Kidney epithelial cell (primary cell): ENCODE data around the gene IL11. TPM values are rescaled to one million over a fixed set of nuclear protein-coding genes. Genes with fewer than 3 reads are reported as not detected.
A peak's percentile ranks its signal among the peaks of the same experiment; 100 is the strongest.

Experiments
- DNase-seq: peaks from one replicate; pipeline ENCODE4 v3.0.0-alpha.2; 2010; ENCODE audit warnings: low read depth
- H3K27me3 ChIP-seq: 2 replicates; pipeline ENCODE4 v1.6.0; 2011; ENCODE audit warnings: low read length; ENCODE audit not compliant: control insufficient read depth, insufficient read depth
- H3K36me3 ChIP-seq: 2 replicates; pipeline ENCODE4 v1.5.1; 2011; ENCODE audit warnings: low read length; ENCODE audit not compliant: control insufficient read depth, insufficient read depth
- H3K4me3 ChIP-seq: 2 replicates; pipeline ENCODE4 v1.5.1; 2011; ENCODE audit warnings: low read depth, mild to moderate bottlenecking, control low read depth, low read length
- total RNA-seq: library from RNA; depleted of rRNA; stranded (reverse); fragments of >200 nt; gene quantifications from 2 replicates; pipeline ENCODE4 v1.2.3, GENCODE V29; 2015
- TF ChIP-seq, protein P1 (sequence below): IDR thresholded peaks from 2 replicates; pipeline ENCODE4 v1.5.1; 2011; ENCODE audit warnings: mild to moderate bottlenecking, moderate library complexity, low read length, control low read depth, inconsistent platforms; ENCODE audit not compliant: insufficient read depth, poor library complexity, severe bottlenecking

Gene IL11
- total RNA-seq, 1 donor from 2014 or later = 32.1 TPM

DNA sequence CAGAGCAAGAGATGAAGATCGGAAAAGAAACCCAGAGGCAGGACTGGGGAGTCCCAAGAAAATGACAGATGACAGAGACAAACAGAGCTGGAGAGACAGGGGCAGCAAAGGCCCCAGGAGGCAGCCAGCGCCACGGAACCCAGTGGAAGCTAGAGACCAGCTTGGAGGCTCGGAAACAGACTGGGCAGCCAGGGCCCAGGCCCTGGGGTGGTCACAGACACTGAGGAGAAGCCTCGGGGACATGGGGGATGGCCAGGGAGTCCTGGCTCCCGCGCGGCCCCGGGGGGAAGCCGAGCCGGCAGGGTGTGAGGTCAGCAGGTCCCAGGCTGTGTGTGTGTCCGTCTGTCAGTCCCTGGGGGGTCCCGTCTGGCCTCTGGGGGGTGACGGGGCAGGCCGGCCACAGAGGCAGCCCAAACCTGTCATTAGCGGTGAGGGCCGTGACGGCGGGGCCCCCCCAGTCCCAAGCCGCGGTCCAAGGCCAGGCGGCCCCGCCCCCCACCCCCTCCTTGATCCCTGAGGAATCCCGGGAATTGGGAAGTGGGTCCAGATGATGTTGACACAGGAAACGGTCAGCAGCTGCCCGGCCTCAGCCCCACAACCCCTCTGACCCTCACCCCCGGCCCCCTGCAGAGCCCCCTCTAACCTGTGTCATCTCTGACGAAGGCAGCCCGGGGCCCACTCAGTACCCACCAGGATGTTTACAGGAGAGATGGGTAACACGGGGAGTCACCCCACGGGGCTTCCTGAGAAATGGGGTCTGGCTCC, 3.9 kb upstream of the IL11 start:
- Histone ChIP-seq H3K36me3 (no peaks in the 10 kb centered on the region), H3K4me3 (no peak overlapping the region), H3K27me3 (peaks cover 7% of the 10 kb centered on the region)
- TF ChIP-seq, protein P1, sequence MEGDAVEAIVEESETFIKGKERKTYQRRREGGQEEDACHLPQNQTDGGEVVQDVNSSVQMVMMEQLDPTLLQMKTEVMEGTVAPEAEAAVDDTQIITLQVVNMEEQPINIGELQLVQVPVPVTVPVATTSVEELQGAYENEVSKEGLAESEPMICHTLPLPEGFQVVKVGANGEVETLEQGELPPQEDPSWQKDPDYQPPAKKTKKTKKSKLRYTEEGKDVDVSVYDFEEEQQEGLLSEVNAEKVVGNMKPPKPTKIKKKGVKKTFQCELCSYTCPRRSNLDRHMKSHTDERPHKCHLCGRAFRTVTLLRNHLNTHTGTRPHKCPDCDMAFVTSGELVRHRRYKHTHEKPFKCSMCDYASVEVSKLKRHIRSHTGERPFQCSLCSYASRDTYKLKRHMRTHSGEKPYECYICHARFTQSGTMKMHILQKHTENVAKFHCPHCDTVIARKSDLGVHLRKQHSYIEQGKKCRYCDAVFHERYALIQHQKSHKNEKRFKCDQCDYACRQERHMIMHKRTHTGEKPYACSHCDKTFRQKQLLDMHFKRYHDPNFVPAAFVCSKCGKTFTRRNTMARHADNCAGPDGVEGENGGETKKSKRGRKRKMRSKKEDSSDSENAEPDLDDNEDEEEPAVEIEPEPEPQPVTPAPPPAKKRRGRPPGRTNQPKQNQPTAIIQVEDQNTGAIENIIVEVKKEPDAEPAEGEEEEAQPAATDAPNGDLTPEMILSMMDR = no peak
- DNase-seq = no peak

DNA sequence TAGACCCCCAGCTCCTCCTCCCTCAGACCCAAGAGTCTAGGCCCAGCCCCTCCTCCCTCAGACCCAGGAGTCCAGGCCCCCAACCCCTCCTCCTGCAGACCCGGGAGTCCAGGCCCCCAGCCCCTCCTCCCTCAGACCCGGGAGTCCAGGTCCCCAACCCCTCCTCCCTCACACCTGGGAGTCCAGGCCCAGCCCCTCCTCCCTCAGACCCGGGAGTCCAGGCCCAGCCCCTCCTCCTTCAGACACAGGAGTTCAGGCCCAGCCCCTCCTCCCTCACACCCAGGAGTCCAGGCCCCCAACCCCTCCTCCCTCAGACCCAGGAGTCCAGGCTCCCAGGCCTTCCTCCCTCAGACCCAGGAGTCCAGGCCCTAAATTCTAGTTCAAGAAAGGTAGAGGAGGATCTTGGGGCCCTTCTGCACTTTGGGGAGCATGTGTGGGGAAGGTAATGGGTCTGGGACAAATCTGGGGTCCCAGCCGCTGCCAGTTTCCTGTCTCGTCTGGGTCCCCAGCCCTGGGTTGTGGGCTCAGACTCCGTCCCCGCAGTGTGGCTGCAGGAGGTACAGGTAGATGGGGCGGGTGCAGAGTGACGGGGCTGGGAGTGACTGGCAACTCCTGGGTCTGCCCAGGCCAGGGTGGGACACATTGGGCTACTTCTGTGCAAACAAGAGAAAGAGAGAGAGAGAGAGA, 3.2 kb upstream of the IL11 start:
- TF ChIP-seq, protein P1 = no peak
- Histone ChIP-seq H3K36me3 (no peaks in the 10 kb centered on the region), H3K27me3 (peaks cover 7% of the 10 kb centered on the region), H3K4me3 (no peak overlapping the region)
- DNase-seq = no peak

DNA sequence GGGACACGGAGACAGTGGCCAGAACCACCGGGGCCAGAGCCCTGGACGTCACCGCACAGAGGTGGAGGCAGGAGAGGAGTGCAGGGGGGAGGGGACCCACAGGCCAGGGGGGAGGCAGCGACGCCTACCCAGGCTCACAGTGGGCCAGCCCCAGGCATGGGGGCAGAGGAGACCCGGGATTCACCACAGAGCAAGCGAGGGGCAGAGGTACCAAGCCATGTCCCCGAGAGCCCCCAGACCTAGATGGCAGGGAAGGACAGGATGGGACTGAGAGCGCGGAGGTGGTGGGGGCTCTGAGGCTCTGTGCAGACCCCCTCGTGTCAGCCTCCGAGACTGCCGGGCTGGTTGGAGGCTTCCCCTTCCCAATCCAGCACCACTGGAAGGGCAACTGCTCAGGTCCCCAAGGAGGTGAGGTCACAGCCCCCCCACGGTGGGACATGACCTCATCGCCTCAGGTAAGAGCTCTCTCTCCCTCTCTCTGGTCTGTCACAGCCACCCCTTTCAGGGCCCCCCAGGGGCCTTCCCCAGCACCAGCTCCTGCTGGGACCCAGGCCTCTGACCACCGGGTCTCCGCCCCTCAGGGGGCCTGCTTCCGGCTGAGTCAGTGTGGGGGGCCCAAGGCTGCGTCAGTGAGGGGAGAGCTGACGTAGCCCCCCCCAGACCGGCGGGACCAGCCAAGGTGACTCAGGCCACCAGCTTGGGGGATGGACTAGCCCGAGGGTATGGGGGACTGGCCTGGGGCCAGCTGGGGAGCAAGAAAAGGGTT, 2.2 kb upstream of the IL11 start:
- H3K4me3 ChIP-seq = no peak overlapping the region
- H3K36me3 ChIP-seq = no peaks in the 10 kb centered on the region
- H3K27me3 ChIP-seq = peaks cover 2% of the 10 kb centered on the region
- no peak for DNase-seq
- TF ChIP-seq, protein P1 = no peak

DNA sequence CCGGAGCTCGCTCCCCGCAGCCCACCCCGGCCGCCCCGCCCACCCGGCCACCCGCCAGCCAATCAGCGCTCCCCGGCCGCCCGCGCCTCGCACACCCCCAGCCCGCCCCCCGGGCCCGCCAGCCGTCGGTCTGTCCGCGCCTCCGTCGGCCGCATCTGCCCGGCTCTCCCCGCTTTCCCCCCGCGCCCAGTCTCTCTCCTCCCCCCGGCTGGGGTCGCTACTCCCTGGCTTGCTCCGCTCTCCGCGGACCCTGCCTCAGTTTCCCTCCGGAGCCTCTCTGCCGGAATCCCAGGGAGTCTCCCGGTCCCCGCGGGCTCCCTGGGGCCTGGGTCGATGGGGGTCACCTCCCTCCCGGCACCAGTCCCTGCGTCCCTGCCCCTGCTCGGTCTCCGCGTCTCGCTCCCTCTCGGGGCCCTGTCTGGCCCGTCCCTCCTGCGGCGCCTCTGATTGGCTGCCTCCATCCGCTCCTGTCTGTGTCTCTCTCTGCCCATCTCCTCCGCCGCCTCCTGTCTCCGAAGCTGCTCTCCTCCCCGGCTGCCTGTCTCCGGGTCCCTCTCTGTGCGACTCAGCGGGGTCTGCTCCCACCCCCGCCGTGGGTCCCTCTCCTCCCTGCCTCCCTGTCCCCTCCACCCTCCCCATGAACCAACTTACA, 484 bp downstream of the IL11 start:
- peak overlapping the region; percentile 67 for H3K4me3 ChIP-seq
- no peaks in the 10 kb centered on the region for H3K27me3 ChIP-seq
- TF ChIP-seq, protein P1 = no peak
- no peak for DNase-seq
- no peaks in the 10 kb centered on the region for H3K36me3 ChIP-seq

DNA sequence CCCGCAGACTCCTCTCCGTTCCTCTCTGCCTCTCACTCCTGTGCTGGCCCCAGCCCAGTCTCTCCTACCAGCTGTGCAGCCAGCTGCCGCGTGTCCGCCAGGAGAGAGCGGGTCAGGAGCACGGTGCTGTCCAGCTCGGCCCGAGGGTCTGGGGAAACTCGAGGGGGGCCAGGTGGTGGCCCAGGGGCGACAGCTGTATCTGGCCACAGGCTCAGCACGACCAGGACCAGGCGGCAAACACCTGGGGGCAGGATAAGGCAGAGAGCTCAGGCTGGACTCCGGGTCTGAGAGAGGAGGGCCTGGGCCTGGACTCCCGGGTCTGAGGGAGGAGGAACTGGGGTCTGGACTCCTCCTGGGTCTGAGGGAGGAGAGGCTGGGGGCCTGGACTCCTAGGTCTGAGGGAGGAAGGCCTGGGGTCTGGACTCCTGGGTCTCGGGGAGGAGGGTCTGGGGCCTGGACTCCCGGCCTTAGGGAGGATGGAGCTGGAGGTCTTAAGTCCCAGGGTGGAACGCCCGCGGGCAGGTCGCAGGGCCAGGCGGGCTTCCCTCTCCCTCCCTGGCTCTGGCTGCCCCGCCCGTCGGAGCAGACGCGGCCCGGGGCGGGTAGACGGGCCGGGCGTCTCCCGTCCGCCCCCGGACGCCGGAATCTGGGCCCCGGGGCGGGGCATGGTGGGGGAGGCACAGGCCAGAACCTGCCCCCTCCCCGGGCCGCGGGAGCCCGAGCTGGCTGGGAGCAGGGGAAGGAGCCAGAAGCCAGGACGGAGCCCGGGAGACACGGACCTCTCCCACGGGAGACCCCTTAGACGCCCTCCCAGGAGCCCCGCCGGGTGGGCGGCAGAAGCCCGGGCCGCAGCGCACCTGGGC, 1.3 kb downstream of the IL11 start:
- TF ChIP-seq, protein P1 = no peak
- no peak for DNase-seq
- Histone ChIP-seq H3K27me3 (no peaks in the 10 kb centered on the region), H3K36me3 (no peaks in the 10 kb centered on the region), H3K4me3 (peak overlapping the region; percentile 67)
